ENCODE results near the gene TAOK3. TPM values are rescaled to one million over a fixed set of nuclear protein-coding genes. Genes with fewer than 3 reads are reported as not detected.

Gene TAOK3
- total and polyA plus RNA-seq, 9 of the 15 experiments (the other 6 are each of a cell fraction or from before 2014, with no cell fraction given): 24.3 to 83.5 (median 47.1) TPM

DNA sequence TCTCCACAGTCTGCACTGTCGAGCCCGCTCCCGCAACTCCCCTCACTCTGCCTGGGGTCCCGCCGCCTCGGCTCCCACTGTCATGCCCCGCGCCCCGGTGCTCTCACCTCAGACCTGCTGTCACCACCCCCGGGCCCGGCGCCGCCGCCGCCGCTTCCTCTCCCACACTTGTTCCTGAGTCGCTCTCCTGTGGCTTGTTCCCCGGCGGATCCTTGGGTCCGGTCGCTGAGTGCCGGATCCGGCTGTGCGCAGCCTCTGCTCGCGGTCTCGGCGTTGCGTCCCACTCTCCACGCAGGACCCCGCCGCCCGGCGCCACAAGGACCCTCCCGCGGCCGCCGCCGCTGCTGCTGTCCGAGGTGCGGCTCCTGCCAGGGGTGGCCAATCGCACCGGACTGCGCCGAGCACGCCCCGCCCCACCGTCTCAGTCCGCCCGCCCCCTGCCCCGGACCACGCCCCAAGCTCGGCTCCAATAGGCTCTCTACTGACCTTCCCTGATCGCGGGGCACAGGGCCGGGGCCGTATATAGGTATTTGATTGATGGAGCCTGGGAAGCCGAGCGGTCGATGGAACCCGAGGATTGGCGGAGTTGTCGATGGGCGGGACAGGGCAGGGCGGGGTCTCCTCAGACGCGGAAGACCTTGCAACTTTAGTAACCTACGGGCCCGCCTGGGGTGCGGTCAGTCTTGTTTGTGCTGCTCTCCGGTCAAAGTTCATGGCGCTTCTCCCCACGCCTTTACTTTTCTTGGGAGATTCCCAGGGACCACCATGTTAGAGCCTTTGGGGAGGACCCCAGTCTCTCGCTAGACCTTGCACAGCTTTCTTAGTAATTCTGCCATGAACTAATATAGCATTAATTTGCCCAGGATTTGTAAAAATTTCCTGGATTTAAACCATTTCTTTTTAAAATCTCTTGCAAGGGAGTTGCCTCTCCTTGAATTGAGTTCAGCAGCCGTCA, at the start of gene TAOK3 (continued):
- peak; percentile 86 for TF ChIP-seq ARID4B (CRISPR knock-in tag; IDR thresholded peaks at IDR 0.05)
- TF ChIP-seq CBX1 (IDR thresholded peaks at IDR 0.05; ENCODE audit: low read depth): 0 out of 2 replicates have a peak, but pooled peaks have one; percentile 12
- no peak for TF ChIP-seq TGIF2 (CRISPR knock-in tag; IDR thresholded peaks at IDR 0.05)
- TF ChIP-seq SMARCA5 (IDR thresholded peaks at IDR 0.05): no peak
- no peak for TF ChIP-seq ZNF121 (CRISPR knock-in tag; conservative IDR thresholded peaks at IDR 0.05)
- TF ChIP-seq BHLHE40 (IDR thresholded peaks at IDR 0.05; ENCODE audit: low read length): peak; percentile 31; the same call in 1 of the 2 replicates
- no peak for TF ChIP-seq CHAMP1 (IDR thresholded peaks at IDR 0.05)
- TF ChIP-seq ZNF133 (CRISPR knock-in tag; IDR thresholded peaks at IDR 0.05): no peak
- TF ChIP-seq TFAM (CRISPR knock-in tag; conservative IDR thresholded peaks at IDR 0.05): no peak
- TF ChIP-seq MYBL2 (IDR thresholded peaks at IDR 0.05; ENCODE audit: low read depth): no peak
- TF ChIP-seq MYBL2 (CRISPR knock-in tag; IDR thresholded peaks at IDR 0.05; ENCODE audit: borderline replicate concordance): no peak
- TF ChIP-seq ZNF586 (CRISPR knock-in tag; conservative IDR thresholded peaks at IDR 0.05): no peak
- TF ChIP-seq FIP1L1 (IDR thresholded peaks at IDR 0.05; ENCODE audit: low read depth, low read length, poor library complexity, severe bottlenecking): peak; percentile 67
- no peak for TF ChIP-seq ZBTB12 (CRISPR knock-in tag; IDR thresholded peaks at IDR 0.05)
- no peak for TF ChIP-seq MECOM (CRISPR knock-in tag; IDR thresholded peaks at IDR 0.05)
- TF ChIP-seq DNMT1 (IDR thresholded peaks at IDR 0.05): no peak
- TF ChIP-seq MTA1 (IDR thresholded peaks at IDR 0.05; ENCODE audit: borderline replicate concordance): no peak
- no peak for TF ChIP-seq FOXA3 (CRISPR knock-in tag; conservative IDR thresholded peaks at IDR 0.05 in 1 of 2, IDR thresholded peaks at IDR 0.05 in 1 of 2)
- TF ChIP-seq PYGO2 (tag; IDR thresholded peaks at IDR 0.05): no peak

All from K562 (cell line).